Hematopoietic multipotent progenitor cell treated with erythropoietin and hydrocortisone succinate and interleukin-3 and kit ligand, for 6 days (in vitro differentiated cells): ENCODE measurements around the gene ETFDH.

Experiments used
- DNase-seq: peaks from one replicate; pipeline ENCODE4 v3.0.0-alpha.2; 2015

Gene ETFDH

GRCh38 chr4:158671915-158672806 is at the start of gene ETFDH:
ETFDH (plus strand) TSS chr4:158672296; CDS start chr4:158672457, 161 bp downstream.
- DNase-seq, result peak; percentile 99

- peak; percentile 84 for DNase-seq
Measured at GRCh38 chr4:158624889-158625478, 47.1 kb upstream of the ETFDH start.

- no peak for DNase-seq
Measured at GRCh38 chr4:158625544-158625943, 46.6 kb upstream of the ETFDH start.

- DNase-seq, result no peak
Measured at GRCh38 chr4:158630893-158631292, 41.2 kb upstream of the ETFDH start.

GRCh38 chr4:158636619-158637018 is 35.5 kb upstream of the ETFDH start:
- no peak for DNase-seq

GRCh38 chr4:158644356-158644755 is 27.7 kb upstream of the ETFDH start:
- no peak for DNase-seq

GRCh38 chr4:158644760-158645159 is 27.3 kb upstream of the ETFDH start:
- DNase-seq, result no peak

- DNase-seq, result no peak
Measured at GRCh38 chr4:158649111-158649680, 22.9 kb upstream of the ETFDH start.

- no peak for DNase-seq
Measured at GRCh38 chr4:158652920-158653319, 19.2 kb upstream of the ETFDH start.

GRCh38 chr4:158656439-158656838 is 15.7 kb upstream of the ETFDH start:
- no peak for DNase-seq

- no peak for DNase-seq
Measured at GRCh38 chr4:158657291-158657690, 14.8 kb upstream of the ETFDH start.

- peak; percentile 44 for DNase-seq
Measured at GRCh38 chr4:158663255-158663654, 8.8 kb upstream of the ETFDH start.

GRCh38 chr4:158663707-158664625 is 8.1 kb upstream of the ETFDH start:
- peak; percentile 81 for DNase-seq

GRCh38 chr4:158664806-158665205 is 7.3 kb upstream of the ETFDH start:
- DNase-seq, result no peak

GRCh38 chr4:158666892-158667291 is 5.2 kb upstream of the ETFDH start:
- no peak for DNase-seq

- peak; percentile 84 for DNase-seq
Measured at GRCh38 chr4:158667651-158668198, 4.4 kb upstream of the ETFDH start.

GRCh38 chr4:158669310-158669709 is 2.8 kb upstream of the ETFDH start:
- DNase-seq, result no peak

GRCh38 chr4:158670975-158671664 is 976 bp upstream of the ETFDH start:
- DNase-seq, result peak; percentile 93

- no peak for DNase-seq
Measured at GRCh38 chr4:158671665-158671914, 506 bp upstream of the ETFDH start, which contains the start of gene C4orf46. C4orf46 (minus strand) TSS chr4:158671887; CDS start chr4:158671801, 86 bp downstream.

- DNase-seq, result no peak
Measured at GRCh38 chr4:158673633-158674032, 1.5 kb downstream of the ETFDH start.

GRCh38 chr4:158676076-158676475 is 4.0 kb downstream of the ETFDH start:
- DNase-seq, result no peak

GRCh38 chr4:158678767-158679166 is 6.7 kb downstream of the ETFDH start:
- DNase-seq, result no peak
